CD14-positive monocyte (primary cell): ENCODE data around the gene CSTF2T. TPM values are rescaled to one million over a fixed set of nuclear protein-coding genes. Genes with fewer than 3 reads are reported as not detected.

ENCODE experiments used
- DNase-seq, 3 donors: peaks; one replicate each; pipeline ENCODE4 v3.0.0-alpha.2; 2011 to 2022
- H2AFZ ChIP-seq: 2 replicates; pipeline ENCODE4 v1.6.0; 2012; ENCODE audit warnings: mild to moderate bottlenecking, low read depth, low read length, inconsistent platforms; ENCODE audit not compliant: insufficient read depth, poor library complexity, severe bottlenecking
- H3K27ac ChIP-seq, 2 donors: 1 replicate in 1 of 2; 2 replicates in 1 of 2; pipeline ENCODE4 v1.5.1; 2012 to 2013; ENCODE audit warnings: low read length in 2 of 2, control low read depth in 1 of 2, inconsistent platforms in 1 of 2, low read depth in 1 of 2, mild to moderate bottlenecking in 1 of 2
- H3K27me3 ChIP-seq, 2 donors: one replicate each; pipeline versions ENCODE4 v1.6.0 to v1.6.1; 2011 to 2013; ENCODE audit warnings: low read length in 2 of 2; ENCODE audit not compliant: control insufficient read depth in 2 of 2, insufficient read depth in 2 of 2
- H3K36me3 ChIP-seq, 2 donors: replicated peaks in 1 of 2; 1 replicate in 1 of 2; 2 replicates in 1 of 2; pipeline versions ENCODE4 v1.5.1 to v1.6.1; 2012 to 2013; ENCODE audit warnings: low read length in 2 of 2, control low read depth in 1 of 2, inconsistent platforms in 1 of 2, mild to moderate bottlenecking in 1 of 2; ENCODE audit not compliant: insufficient read depth in 2 of 2, control insufficient read depth in 1 of 2
- H3K4me1 ChIP-seq, 2 donors: 1 replicate in 1 of 2; 2 replicates in 1 of 2; pipeline versions ENCODE4 v1.5.1 to v1.6.1; 2012 to 2013; ENCODE audit warnings: low read length in 2 of 2, control low read depth in 1 of 2, inconsistent platforms in 1 of 2, mild to moderate bottlenecking in 1 of 2, moderate library complexity in 1 of 2; ENCODE audit not compliant: insufficient read depth in 2 of 2, control insufficient read depth in 1 of 2
- H3K4me2 ChIP-seq: replicated peaks from 2 replicates; pipeline ENCODE3; 2012; ENCODE audit warnings: low read length, moderate library complexity, mild to moderate bottlenecking; ENCODE audit not compliant: poor library complexity, severe bottlenecking; ENCODE audit errors: extremely low read depth
- H3K4me3 ChIP-seq, 3 experiments: fragments of 200-600 bp in 1 of 3; sonication (generic) in 1 of 3; replicated peaks in 1 of 3; 1 replicate in 2 of 3; 2 replicates in 1 of 3; pipeline ENCODE4 v1.5.1; 2011 to 2013; ENCODE audit warnings: low read length in 3 of 3, mild to moderate bottlenecking in 3 of 3, control low read depth in 2 of 3, low read depth in 2 of 3, inconsistent platforms in 1 of 3, moderate library complexity in 1 of 3
- H3K79me2 ChIP-seq: 2 replicates; pipeline ENCODE4 v1.6.0; 2012; ENCODE audit warnings: mild to moderate bottlenecking, control low read depth, inconsistent platforms, low read length, moderate library complexity; ENCODE audit not compliant: insufficient read depth
- H3K9ac ChIP-seq: 2 replicates; pipeline ENCODE4 v1.6.0; 2017; ENCODE audit warnings: low read length, mild to moderate bottlenecking; ENCODE audit not compliant: insufficient read depth, poor library complexity, severe bottlenecking
- H3K9me3 ChIP-seq, 2 donors: replicated peaks in 1 of 2; 1 replicate in 1 of 2; 2 replicates in 1 of 2; pipeline versions ENCODE4 v1.5.1 to v1.6.1; 2012 to 2013; ENCODE audit warnings: low read length in 2 of 2, control low read depth in 1 of 2; ENCODE audit not compliant: control insufficient read depth in 1 of 2, insufficient read depth in 1 of 2
- H4K20me1 ChIP-seq: 2 replicates; pipeline ENCODE4 v1.6.0; 2012; ENCODE audit warnings: mild to moderate bottlenecking, low read length, control low read depth, moderate library complexity; ENCODE audit not compliant: insufficient read depth
- H3K27ac Mint-ChIP-seq, 7 donors: one replicate each; pipeline ENCODE4 v1.8.0; 2020; ENCODE audit warnings: mild to moderate bottlenecking in 7 of 7, mixed read lengths in 7 of 7, moderate library complexity in 6 of 7, inconsistent platforms in 2 of 7
- H3K27me3 Mint-ChIP-seq, 3 donors: one replicate each; pipeline ENCODE4 v1.8.0; 2021 to 2022; ENCODE audit warnings: low read depth in 3 of 3, mild to moderate bottlenecking in 3 of 3, mixed read lengths in 3 of 3, moderate library complexity in 3 of 3, inconsistent platforms in 1 of 3
- H3K36me3 Mint-ChIP-seq, 2 donors: one replicate each; pipeline ENCODE4 v1.8.0; 2020; ENCODE audit warnings: mixed read lengths in 2 of 2, inconsistent platforms in 1 of 2, mild to moderate bottlenecking in 1 of 2
- H3K4me1 Mint-ChIP-seq: one replicate; pipeline ENCODE4 v1.8.0; 2020; ENCODE audit warnings: mild to moderate bottlenecking, mixed read lengths
- H3K4me3 Mint-ChIP-seq, 2 donors: one replicate each; pipeline ENCODE4 v1.8.0; 2020; ENCODE audit warnings: mild to moderate bottlenecking in 2 of 2, mixed read lengths in 2 of 2, moderate library complexity in 1 of 2
- H3K9me3 Mint-ChIP-seq, 7 donors: one replicate each; pipeline ENCODE4 v1.8.0; 2020 to 2022; ENCODE audit warnings: mixed read lengths in 7 of 7, mild to moderate bottlenecking in 6 of 7, moderate library complexity in 6 of 7, inconsistent platforms in 2 of 7
- CTCF ChIP-seq: fragments of 200-600 bp; IDR thresholded peaks from one replicate; pipeline ENCODE4 v1.8.0; 2022; ENCODE audit warnings: antibody characterized with exemption, mild to moderate bottlenecking
- WGBS: methylation state at CpG from one replicate; pipeline ENCODE4 v1.1.5; 2013; ENCODE audit warnings: missing lambda C conversion rate; ENCODE audit not compliant: insufficient coverage; 5-methylcytosine and 5-hydroxymethylcytosine counted together
- intact Hi-C, 2 donors: fragments of 100-400 bp; cut with micrococcal nuclease; formaldehyde crosslinking; loops; one replicate each; pipeline versions ENCODE4 v1.15.0 to v1.15.1; 2023
- polyA plus RNA-seq, 3 donors: library from polyadenylated mRNA; depleted of rRNA in 1 of 3; unstranded in 2 of 3; stranded (reverse) in 1 of 3; fragments of 300-500 nt in 2 of 3; fragments of >200 nt in 1 of 3; fragmentation: Illumina TruSeq in 2 of 3; gene quantifications; 1 replicate in 2 of 3; 2 replicates in 1 of 3; pipeline ENCODE4 v1.2.3, GENCODE V29; 2012 to 2021

CSTF2T gene
- polyA plus RNA-seq, 3 donors: 1.7 to 11.0 (median 7.4) TPM

- no peak overlapping the region for H3K27ac Mint-ChIP-seq
- no peaks in the 10 kb centered on the region for H3K27me3 Mint-ChIP-seq
- intact Hi-C loops: no loop called here
Measured at GRCh38 chr10:51651063-51651462, 48.3 kb downstream of the CSTF2T start.

GRCh38 chr10:51649064-51649463, 50.3 kb downstream of the CSTF2T start:
- Histone ChIP-seq H3K9me3 (no peaks in the 10 kb centered on the region), H3K9ac (no peak overlapping the region), H3K4me2 (no peak overlapping the region), H3K27me3 (no peaks in the 10 kb centered on the region), H3K36me3 (no peaks in the 10 kb centered on the region), H3K4me1 (no peaks in the 10 kb centered on the region), H3K79me2 (no peaks in the 10 kb centered on the region), H3K27ac (no peak overlapping the region), H4K20me1 (no peaks in the 10 kb centered on the region), H3K4me3 (no peak overlapping the region), H2AFZ (no peak overlapping the region)
- Mint-ChIP-seq H3K4me1 (no peaks in the 10 kb centered on the region), H3K36me3 (no peaks in the 10 kb centered on the region), H3K27ac (no peak overlapping the region), H3K4me3 (no peak overlapping the region), H3K27me3 (no peaks in the 10 kb centered on the region), H3K9me3 (peaks cover 0 to 4% (median 2%) of the 10 kb centered on the region in 7 donors)
- intact Hi-C loops: no loop called here
- WGBS: no CpG with 5 or more reads among the region's 3 CpGs
- no peak for DNase-seq
- no peak for TF ChIP-seq CTCF

More at GRCh38 chr10:51651063-51651462, 48.3 kb downstream of the CSTF2T start:
- no peak overlapping the region for H3K27ac ChIP-seq
- H3K4me3 Mint-ChIP-seq: no peak overlapping the region
- no peak overlapping the region for H3K4me3 ChIP-seq
- H3K36me3 ChIP-seq: no peaks in the 10 kb centered on the region
- no peak for DNase-seq
- H3K36me3 Mint-ChIP-seq: no peaks in the 10 kb centered on the region
- no peak overlapping the region for H2AFZ ChIP-seq
- peaks cover 0 to 4% (median 2%) of the 10 kb centered on the region in 7 donors for H3K9me3 Mint-ChIP-seq
- no peaks in the 10 kb centered on the region for H3K9me3 ChIP-seq
- WGBS: 82% methylated on average over 1 of the region's 1 CpG
- no peaks in the 10 kb centered on the region for H3K4me1 ChIP-seq
- H3K4me2 ChIP-seq: no peak overlapping the region
- H3K9ac ChIP-seq: no peak overlapping the region
- no peaks in the 10 kb centered on the region for H3K4me1 Mint-ChIP-seq
- H4K20me1 ChIP-seq: no peaks in the 10 kb centered on the region
- TF ChIP-seq CTCF: no peak
- H3K79me2 ChIP-seq: no peaks in the 10 kb centered on the region
- H3K27me3 ChIP-seq: no peaks in the 10 kb centered on the region
